HCT116 (cell line): ENCODE results near the gene EGFL7. TPM values are rescaled to one million over a fixed set of nuclear protein-coding genes. Genes with fewer than 3 reads are reported as not detected.

ENCODE experiments used
- ATAC-seq: fragments of 200-7000 bp; cut with Tn5 transposase; 2 replicates; pipeline ENCODE4 v1.9.1; 2020; ENCODE audit warnings: mild to moderate bottlenecking, moderate library complexity
- BruUV-seq: library from RNA; stranded (reverse); fragments of 400-500 nt; replicated peaks from 2 replicates; lab custom pipeline; 2021; lab: Mats Ljungman, UMichigan
- CTCF ChIA-PET: fragments of 300-600 bp; sonication (Branson Sonifier 250); formaldehyde crosslinking; loops from one replicate; lab custom pipeline; 2021; ENCODE audit warnings: antibody characterized with exemption; lab: Charles Lee
- POLR2A ChIA-PET: fragments of 300-600, 350-600 bp; sonication (Branson Sonifier 250); formaldehyde crosslinking; loops from one replicate; lab custom pipeline; 2021; ENCODE audit warnings: antibody characterized with exemption; lab: Charles Lee
- RAD21 ChIA-PET, 2 experiments: fragments of 300-600 bp; sonication (Branson Sonifier 250); formaldehyde crosslinking; loops; one replicate each; lab custom pipeline; 2023; ENCODE audit warnings: low total read pairs in 2 of 2; ENCODE audit not compliant: uncharacterized antibody in 2 of 2, unreplicated experiment in 2 of 2, low non-redundant PET in 1 of 2; lab: Charles Lee
- DNase-seq: peaks from one replicate; pipeline ENCODE4 v3.0.0-alpha.2; 2010; ENCODE audit warnings: low read depth, low spot score
- H2AFZ ChIP-seq: fragments of 200-600 bp; shearing (Covaris generic), sonication (generic); 2 replicates; pipeline ENCODE4 v1.6.1; 2017; ENCODE audit warnings: low read depth, mixed run types, mixed read lengths, antibody characterized with exemption, low read length; ENCODE audit not compliant: poor library complexity, severe bottlenecking
- H3K27ac ChIP-seq: 2 replicates; pipeline ENCODE4 v1.5.1; 2012; ENCODE audit warnings: low read depth, low read length
- H3K27me3 ChIP-seq: fragments of 200-600 bp; sonication (generic); 2 replicates; pipeline ENCODE4 v1.6.1; 2016; ENCODE audit warnings: mixed run types, low read length, mixed read lengths; ENCODE audit not compliant: insufficient read depth
- H3K36me3 ChIP-seq, 2 experiments: fragments of 200-500 bp in 1 of 2; fragments of 200-600 bp in 1 of 2; sonication (Bioruptor generic) in 1 of 2; sonication (generic) in 1 of 2; 2 replicates each; pipeline versions ENCODE4 v1.5.1 to v1.6.1; 2014 to 2016; ENCODE audit warnings: low read length in 2 of 2, inconsistent platforms in 1 of 2, mixed read lengths in 1 of 2, mixed run types in 1 of 2; ENCODE audit not compliant: insufficient read depth in 2 of 2, control insufficient read depth in 1 of 2
- H3K4me1 ChIP-seq, 2 experiments: fragments of 200-600 bp in 1 of 2; sonication (generic) in 1 of 2; 2 replicates each; pipeline versions ENCODE4 v1.5.1 to v1.6.1; 2012 to 2017; ENCODE audit warnings: low read length in 2 of 2, inconsistent platforms in 1 of 2, mild to moderate bottlenecking in 1 of 2, mixed read lengths in 1 of 2, mixed run types in 1 of 2, moderate library complexity in 1 of 2; ENCODE audit not compliant: insufficient read depth in 2 of 2, control insufficient read depth in 1 of 2
- H3K4me2 ChIP-seq: fragments of 200-600 bp; sonication (generic); 2 replicates; pipeline ENCODE4 v1.6.1; 2017; ENCODE audit warnings: mixed run types, low read length, mixed read lengths
- H3K4me3 ChIP-seq, 2 experiments: fragments of 200-600 bp in 1 of 2; sonication (generic) in 1 of 2; replicated peaks in 1 of 2; 2 replicates each; pipeline ENCODE4 v1.5.1; 2011 to 2016; ENCODE audit warnings: low read length in 2 of 2, control low read depth in 1 of 2, low read depth in 1 of 2, mild to moderate bottlenecking in 1 of 2, mixed read lengths in 1 of 2, mixed run types in 1 of 2
- H3K79me2 ChIP-seq: fragments of 200-600 bp; sonication (generic); 2 replicates; pipeline ENCODE4 v1.6.1; 2017; ENCODE audit warnings: mild to moderate bottlenecking, mixed run types, low read length, moderate library complexity, mixed read lengths; ENCODE audit not compliant: insufficient read depth
- H3K9ac ChIP-seq: fragments of 200-600 bp; sonication (generic); 2 replicates; pipeline ENCODE4 v1.6.1; 2016; ENCODE audit warnings: low read length, mixed read lengths
- H3K9me2 ChIP-seq: fragments of 200-600 bp; sonication (generic), shearing (Covaris generic); 2 replicates; pipeline ENCODE4 v1.6.1; 2017; ENCODE audit warnings: mixed run types, mild to moderate bottlenecking, moderate library complexity; ENCODE audit not compliant: insufficient read depth
- H3K9me3 ChIP-seq, 2 experiments: fragments of 200-500 bp in 1 of 2; fragments of 200-600 bp in 1 of 2; sonication (Bioruptor generic) in 1 of 2; sonication (generic) in 1 of 2; 2 replicates each; pipeline ENCODE4 v1.6.1; 2014 to 2017; ENCODE audit warnings: low read length in 2 of 2, mixed read lengths in 2 of 2, inconsistent platforms in 1 of 2, low read depth in 1 of 2, mild to moderate bottlenecking in 1 of 2, mixed run types in 1 of 2, moderate library complexity in 1 of 2; ENCODE audit not compliant: control insufficient read depth in 1 of 2, insufficient read depth in 1 of 2
- H4K20me1 ChIP-seq: fragments of 200-600 bp; sonication (generic), shearing (Covaris generic); 2 replicates; pipeline ENCODE4 v1.6.1; 2017; ENCODE audit warnings: mixed run types, mild to moderate bottlenecking, moderate library complexity; ENCODE audit not compliant: insufficient read depth
- ATF3 ChIP-seq: IDR thresholded peaks from 2 replicates; pipeline ENCODE4 v1.6.1; 2012
- CBX3 ChIP-seq: IDR thresholded peaks from 2 replicates; pipeline ENCODE4 v1.6.1; 2012; ENCODE audit warnings: low read depth
- CEBPB ChIP-seq: IDR thresholded peaks from 2 replicates; pipeline ENCODE4 v1.6.1; 2012; ENCODE audit warnings: low read depth
- CTCF ChIP-seq, 3 experiments: fragments of 200-600 bp in 1 of 3; sonication (generic) in 1 of 3; IDR thresholded peaks in 2 of 3; conservative IDR thresholded peaks in 1 of 3; 2 replicates each; pipeline ENCODE4 v1.5.1; 2012 to 2017; ENCODE audit warnings: low read depth in 2 of 3, low read length in 2 of 3, antibody characterized with exemption in 1 of 3, borderline replicate concordance in 1 of 3, control low read depth in 1 of 3, mild to moderate bottlenecking in 1 of 3, mixed read lengths in 1 of 3, mixed run types in 1 of 3, moderate library complexity in 1 of 3; ENCODE audit not compliant: insufficient read depth in 1 of 3
- EGR1 ChIP-seq: IDR thresholded peaks from 2 replicates; pipeline ENCODE4 v1.6.1; 2012; ENCODE audit warnings: low read depth
- EZH2 ChIP-seq: fragments of 200-600 bp; sonication (generic); IDR thresholded peaks from 2 replicates; pipeline ENCODE4 v1.6.1; 2017; ENCODE audit warnings: antibody characterized with exemption, mixed run types
- JUND ChIP-seq: IDR thresholded peaks from 2 replicates; pipeline ENCODE4 v1.6.1; 2012
- MAX ChIP-seq: IDR thresholded peaks from 2 replicates; pipeline ENCODE4 v1.6.1; 2012
- POLR2A ChIP-seq: IDR thresholded peaks from 2 replicates; pipeline ENCODE4 v1.7.0; 2011; ENCODE audit warnings: borderline replicate concordance; ENCODE audit not compliant: insufficient read depth, insufficient read length; ENCODE audit errors: extremely low read depth
- POLR2AphosphoS5 ChIP-seq: IDR thresholded peaks from 2 replicates; pipeline ENCODE4 v1.6.1; 2011; ENCODE audit warnings: mild to moderate bottlenecking, low read depth, low read length, moderate library complexity
- RAD21 ChIP-seq: IDR thresholded peaks from 2 replicates; pipeline ENCODE4 v1.6.1; 2012; ENCODE audit warnings: low read depth, mild to moderate bottlenecking
- REST ChIP-seq: IDR thresholded peaks from 2 replicates; pipeline ENCODE4 v1.6.1; 2012; ENCODE audit warnings: low read depth
- SP1 ChIP-seq: IDR thresholded peaks from 2 replicates; pipeline ENCODE4 v1.6.1; 2012; ENCODE audit warnings: low read depth
- SRF ChIP-seq: IDR thresholded peaks from 2 replicates; pipeline ENCODE4 v1.6.1; 2012; ENCODE audit warnings: low read depth
- TCF7L2 ChIP-seq: IDR thresholded peaks from 2 replicates; pipeline ENCODE4 v1.7.0; 2011; ENCODE audit warnings: borderline replicate concordance, inconsistent platforms; ENCODE audit not compliant: insufficient read depth, insufficient read length; ENCODE audit errors: extremely low read depth
- YY1 ChIP-seq: IDR thresholded peaks from 2 replicates; pipeline ENCODE4 v1.6.1; 2011; ENCODE audit warnings: low read length, low read depth, moderate library complexity, mild to moderate bottlenecking; ENCODE audit not compliant: insufficient replicate concordance; ENCODE audit errors: extremely low read depth
- ZBTB33 ChIP-seq: IDR thresholded peaks from 2 replicates; pipeline ENCODE4 v1.6.1; 2011; ENCODE audit warnings: mild to moderate bottlenecking, low read length, moderate library complexity; ENCODE audit not compliant: insufficient replicate concordance; ENCODE audit errors: extremely low read depth
- ZFX ChIP-seq: fragments of 450-650 bp; IDR thresholded peaks from 2 replicates; pipeline ENCODE4 v1.6.1; 2017
- ZNF274 ChIP-seq: fragments of 200-500 bp; sonication (Bioruptor generic); IDR thresholded peaks from 2 replicates; pipeline ENCODE4 v1.6.1; 2014; ENCODE audit warnings: mild to moderate bottlenecking, low read depth, low read length, inconsistent platforms
- intact Hi-C: fragments of 100-400 bp; cut with micrococcal nuclease; formaldehyde crosslinking; loops from 2 replicates; pipeline ENCODE4 v1.10.0; 2022
- total RNA-seq: library from RNA; stranded (reverse); gene quantifications from one replicate; pipeline ENCODE4 v1.2.1, GENCODE V29; 2021; ENCODE audit not compliant: unreplicated experiment

Gene EGFL7
- total RNA-seq, 1 experiment from 2014 or later = 82.0 TPM

- H3K27me3 ChIP-seq = no peaks in the 10 kb centered on the region
- TF ChIP-seq YY1 = no peak
- no peak for TF ChIP-seq SRF
- TF ChIP-seq EZH2 = no peak
- TF ChIP-seq ATF3 = no peak
- no peak for TF ChIP-seq POLR2AphosphoS5
- no peak for TF ChIP-seq SP1
- TF ChIP-seq POLR2A = no peak
- no peak for TF ChIP-seq CTCF (IDR thresholded peaks at IDR 0.05 in 2 of 3, conservative IDR thresholded peaks at IDR 0.05 in 1 of 3; ENCODE audit: borderline replicate concordance in 1 of 3, insufficient read depth in 1 of 3, low read depth in 2 of 3, low read length in 2 of 3)
- TF ChIP-seq REST = no peak
- TF ChIP-seq JUND = no peak
- no peak for TF ChIP-seq MAX
- TF ChIP-seq CBX3 = no peak
- no peak for TF ChIP-seq RAD21
- no peak for TF ChIP-seq TCF7L2
- no peak for TF ChIP-seq CEBPB
- TF ChIP-seq ZFX = no peak
- TF ChIP-seq ZNF274 = no peak
- TF ChIP-seq ZBTB33 = no peak
- TF ChIP-seq EGR1 = no peak
- no peaks in the 10 kb centered on the region for H4K20me1 ChIP-seq
- DNase-seq (no peak), ATAC-seq (no peak)
- no peak overlapping the region for H3K4me3 ChIP-seq
- intact Hi-C loops = no loop called here
- H3K36me3 ChIP-seq = no peaks in the 10 kb centered on the region
- no peaks in the 10 kb centered on the region for H3K9me2 ChIP-seq
- H3K9me3 ChIP-seq = no peaks in the 10 kb centered on the region
- H3K9ac ChIP-seq = no peak overlapping the region
- H3K4me1 ChIP-seq = peaks cover 8 to 11% of the 10 kb centered on the region in 2 experiments
- peaks cover 48% of the 10 kb centered on the region for H3K79me2 ChIP-seq
- RAD21 ChIA-PET = interaction anchor here in 1 of 2 experiments (0.6 kb wide), 1 partner anchor 135 kb away, joined by 3 read pairs; the partner anchor contains the start of gene NOTCH1
- POLR2A ChIA-PET = no interaction called here
- no peak overlapping the region for H3K4me2 ChIP-seq
- CTCF ChIA-PET = interaction anchor here (3.6 kb wide), 1 partner anchor 9 kb away, joined by 18 read pairs; no protein-coding TSS in a partner anchor
- no peak overlapping the region for H2AFZ ChIP-seq
- no peak overlapping the region for H3K27ac ChIP-seq
- BruUV-seq = no TSS peak
These were observed 18.3 kb downstream of the EGFL7 start for GRCh38 chr9:136681029-136681428.
